Stimulated activated naive CD8-positive, alpha-beta T cell treated with anti-CD3 and anti-CD28 coated beads, Interleukin-15, Interleukin-2, amounts not matched to agents 100 ng/mL and 50 ng/mL, for 24 hours (primary cell): ENCODE data around the gene CCDC159.
"Not testable (repeated sequence)": the region's sequence is repeated elsewhere in the genome, so short reads cannot be mapped to it uniquely, and the experiment has no call there.

ENCODE experiments used
- H3K27ac Mint-ChIP-seq: one replicate; pipeline ENCODE4 v1.8.0; 2021; ENCODE audit warnings: mild to moderate bottlenecking, mixed read lengths
- H3K27me3 Mint-ChIP-seq: one replicate; pipeline ENCODE4 v1.8.0; 2021; ENCODE audit warnings: mixed read lengths
- H3K36me3 Mint-ChIP-seq: one replicate; pipeline ENCODE4 v1.8.0; 2021; ENCODE audit warnings: low read depth, mixed read lengths
- H3K4me1 Mint-ChIP-seq: one replicate; pipeline ENCODE4 v1.8.0; 2021; ENCODE audit warnings: low read depth, mixed read lengths
- H3K4me3 Mint-ChIP-seq: one replicate; pipeline ENCODE4 v1.8.0; 2021; ENCODE audit warnings: mild to moderate bottlenecking, mixed read lengths
- H3K9me3 Mint-ChIP-seq: one replicate; pipeline ENCODE4 v1.8.0; 2021; ENCODE audit warnings: mixed read lengths

Gene CCDC159

DNA sequence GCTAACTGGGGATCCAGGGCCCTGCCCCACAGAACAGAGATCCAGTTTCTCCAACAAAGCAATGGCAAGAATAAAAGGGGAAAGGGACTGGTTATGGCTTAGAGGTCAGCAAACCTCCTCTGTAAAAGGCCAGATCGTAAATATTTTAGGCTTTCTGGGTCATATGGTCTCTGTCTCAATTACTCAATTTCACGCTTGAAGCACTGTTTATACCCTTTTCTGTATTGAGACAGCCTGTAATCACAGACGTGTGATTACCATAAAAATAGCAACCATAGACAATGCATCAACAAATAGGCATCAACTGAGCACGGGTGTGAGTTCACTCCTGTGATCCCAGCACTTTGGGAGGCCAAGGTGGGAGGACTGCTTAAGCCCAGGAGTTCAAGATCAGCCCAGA is 16.2 kb upstream of the CCDC159 start:
- H3K4me1 Mint-ChIP-seq: no peaks in the 10 kb centered on the region
- H3K9me3 Mint-ChIP-seq: no peaks in the 10 kb centered on the region

DNA sequence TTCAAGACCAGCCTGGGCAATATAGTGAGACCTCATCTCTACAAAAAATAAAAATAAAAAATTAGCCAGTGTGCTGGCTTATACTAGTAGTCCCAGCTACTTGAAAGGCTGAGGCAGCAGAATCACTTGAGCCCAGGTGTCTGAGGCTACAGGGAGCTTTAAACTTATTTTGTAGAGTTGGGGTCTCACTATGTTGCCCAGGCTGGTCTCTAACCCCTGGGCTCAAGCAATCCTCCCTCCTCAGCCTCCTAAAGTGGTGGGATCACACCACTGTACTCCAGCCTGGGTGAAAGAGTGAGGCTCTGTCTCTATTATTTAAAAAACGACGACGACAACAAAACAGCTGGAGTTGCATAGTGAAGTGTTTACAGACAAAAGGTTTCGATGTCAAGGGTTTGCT is 14.8 kb upstream of the CCDC159 start:
- Mint-ChIP-seq H3K36me3 (peaks cover 9% of the 10 kb centered on the region), H3K4me3 (no peak overlapping the region), H3K27me3 (no peaks in the 10 kb centered on the region), H3K4me1 (no peaks in the 10 kb centered on the region), H3K9me3 (no peaks in the 10 kb centered on the region), H3K27ac (no peak overlapping the region)

More for the DNA sequence above, 16.2 kb upstream of the CCDC159 start:
- Mint-ChIP-seq H3K4me3 (no peak overlapping the region), H3K27me3 (no peaks in the 10 kb centered on the region), H3K27ac (no peak overlapping the region), H3K36me3 (peaks cover 4% of the 10 kb centered on the region)

DNA sequence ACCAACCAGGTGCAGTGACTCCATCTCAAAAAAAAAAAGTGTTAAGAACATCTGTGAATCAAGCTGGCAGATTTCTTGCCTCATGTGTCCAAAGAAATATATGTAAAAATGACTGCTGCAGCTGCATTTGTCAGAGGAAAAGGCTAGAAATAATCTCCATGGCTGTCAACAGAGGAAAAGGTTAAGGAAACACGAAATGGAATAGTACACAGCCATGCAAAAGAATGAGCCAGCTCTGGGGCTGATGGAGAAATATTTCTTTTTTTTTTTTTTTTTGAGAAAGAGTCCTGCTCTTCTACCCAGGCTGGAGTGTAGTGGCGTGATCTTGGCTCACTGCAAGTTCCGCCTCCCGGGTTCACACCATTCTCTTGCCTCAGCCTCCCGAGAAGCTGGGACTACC is 13.5 kb upstream of the CCDC159 start:
- H3K36me3 Mint-ChIP-seq: peaks cover 9% of the 10 kb centered on the region
- no peak overlapping the region for H3K27ac Mint-ChIP-seq
- peaks cover 7% of the 10 kb centered on the region for H3K4me1 Mint-ChIP-seq
- H3K27me3 Mint-ChIP-seq: no peaks in the 10 kb centered on the region
- no peak overlapping the region for H3K4me3 Mint-ChIP-seq
- H3K9me3 Mint-ChIP-seq: no peaks in the 10 kb centered on the region

DNA sequence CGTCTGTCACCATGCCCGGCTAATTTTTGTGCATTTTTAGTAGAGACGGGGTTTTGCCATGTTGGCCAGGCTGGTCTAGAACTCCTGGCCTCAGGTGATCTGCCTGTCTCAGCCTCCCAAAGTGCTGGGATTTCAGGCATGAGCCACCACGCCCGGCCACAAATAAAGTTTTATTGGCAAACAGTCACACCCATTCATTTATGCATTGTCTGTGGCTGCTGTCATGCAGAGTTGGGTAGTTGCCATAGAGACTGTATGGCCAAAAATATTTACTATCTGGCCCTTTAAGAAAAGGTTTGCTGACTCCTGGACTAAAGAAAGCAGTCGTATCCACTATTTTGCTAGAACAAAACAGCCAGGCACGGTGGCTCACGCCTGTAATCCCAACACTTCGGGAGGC is 12.5 kb upstream of the CCDC159 start:
- H3K4me3 Mint-ChIP-seq, H3K9me3 Mint-ChIP-seq, H3K27me3 Mint-ChIP-seq, H3K36me3 Mint-ChIP-seq, H3K27ac Mint-ChIP-seq: not testable (repeated sequence)
- H3K4me1 Mint-ChIP-seq: peaks cover 15% of the 10 kb centered on the region

- no peaks in the 10 kb centered on the region for H3K9me3 Mint-ChIP-seq
- H3K27ac Mint-ChIP-seq: no peak overlapping the region
- no peak overlapping the region for H3K4me3 Mint-ChIP-seq
- H3K4me1 Mint-ChIP-seq: peaks cover 25% of the 10 kb centered on the region
- no peaks in the 10 kb centered on the region for H3K27me3 Mint-ChIP-seq
- H3K36me3 Mint-ChIP-seq: peaks cover 9% of the 10 kb centered on the region
These were observed 10.7 kb upstream of the CCDC159 start for GRCh38 chr19:11335449-11336146.

DNA sequence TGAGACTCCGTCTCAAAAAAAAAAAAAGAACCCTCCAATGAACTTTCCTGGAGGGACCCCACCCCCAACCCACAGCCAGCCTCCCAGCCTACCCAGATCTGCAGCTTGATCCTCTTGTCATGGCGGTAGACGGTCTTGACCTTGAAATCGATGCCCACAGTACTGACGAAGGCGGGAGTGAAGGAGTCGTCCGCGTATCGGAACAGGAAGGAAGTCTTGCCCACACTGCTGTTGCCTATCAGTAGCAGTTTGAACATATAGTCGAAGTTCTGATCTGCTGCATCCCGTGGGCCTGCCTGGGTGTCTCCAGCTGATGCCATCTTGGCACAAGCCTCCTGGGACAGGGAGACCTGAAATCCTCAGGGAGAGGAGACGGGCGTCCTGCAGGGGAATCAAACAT is 9.2 kb upstream of the CCDC159 start:
- Mint-ChIP-seq H3K36me3 (peaks cover 9% of the 10 kb centered on the region), H3K27me3 (no peaks in the 10 kb centered on the region), H3K9me3 (no peaks in the 10 kb centered on the region), H3K4me3 (no peak overlapping the region), H3K4me1 (peaks cover 25% of the 10 kb centered on the region), H3K27ac (no peak overlapping the region)

DNA sequence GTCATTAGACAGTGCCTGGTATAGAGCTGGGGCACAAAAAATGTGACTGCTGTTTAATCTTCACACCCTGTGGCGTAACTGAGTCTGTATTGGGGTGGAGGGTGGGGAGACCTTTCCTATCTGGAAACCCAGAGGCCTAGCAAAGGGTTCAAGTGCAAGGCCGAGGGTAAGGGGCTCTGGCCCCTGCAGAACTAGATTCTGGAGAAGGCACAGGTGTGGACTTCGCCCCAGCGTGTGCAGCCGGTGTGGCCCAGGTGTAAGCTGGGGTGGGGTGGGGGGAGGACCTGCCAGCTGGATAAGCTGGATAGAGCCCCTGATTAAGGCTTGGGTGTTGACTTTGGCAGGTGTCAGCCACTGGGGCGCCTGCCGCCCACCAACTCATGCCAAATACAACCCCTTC is 8.2 kb upstream of the CCDC159 start:
- H3K36me3 Mint-ChIP-seq: peaks cover 9% of the 10 kb centered on the region
- H3K27me3 Mint-ChIP-seq: no peaks in the 10 kb centered on the region
- H3K27ac Mint-ChIP-seq: no peak overlapping the region
- no peaks in the 10 kb centered on the region for H3K9me3 Mint-ChIP-seq
- H3K4me3 Mint-ChIP-seq: no peak overlapping the region
- peaks cover 25% of the 10 kb centered on the region for H3K4me1 Mint-ChIP-seq

DNA sequence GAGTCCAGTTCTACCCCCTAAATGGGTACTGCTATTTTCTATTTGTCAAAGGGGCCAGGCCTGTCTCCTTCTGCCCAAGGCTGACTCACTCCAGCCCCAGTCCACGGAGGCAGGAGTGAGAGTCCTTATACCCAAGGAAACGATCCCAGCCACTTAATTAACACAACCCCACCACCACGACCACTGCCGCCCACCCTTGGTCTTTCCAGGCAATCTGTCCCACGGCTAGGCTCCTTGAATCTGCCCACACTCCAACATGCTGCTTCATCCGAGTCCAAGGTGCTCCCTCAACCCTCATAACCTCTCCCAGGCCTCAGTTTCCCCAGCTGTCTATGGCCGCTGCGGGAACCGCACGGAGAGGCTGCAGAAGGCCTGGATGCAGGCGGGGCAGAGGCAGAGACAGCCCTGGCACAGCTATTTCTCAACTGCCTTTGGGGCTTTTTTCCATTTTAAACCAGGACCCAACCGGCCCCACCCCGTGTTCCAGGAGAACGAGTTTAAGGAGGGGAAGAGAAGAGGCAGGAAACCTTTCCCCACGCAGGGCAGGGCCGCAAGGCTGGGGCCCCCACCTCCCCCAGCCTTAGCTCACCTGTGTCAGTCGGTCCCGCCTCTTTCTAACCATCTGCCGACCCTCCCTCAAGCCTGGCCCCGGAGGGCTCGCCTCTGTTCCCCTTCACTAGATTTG is 7.6 kb upstream of the CCDC159 start:
- Mint-ChIP-seq H3K4me1 (peaks cover 25% of the 10 kb centered on the region), H3K36me3 (peaks cover 5% of the 10 kb centered on the region), H3K27ac (no peak overlapping the region), H3K9me3 (no peaks in the 10 kb centered on the region), H3K4me3 (peak overlapping the region; percentile 76), H3K27me3 (no peaks in the 10 kb centered on the region)

GRCh38 chr19:11339254-11340098 is 6.8 kb upstream of the CCDC159 start, which contains the start of gene RAB3D:
TSS of gene RAB3D (minus strand) at chr19:11339657. CDS start at chr19:11337399, 2,258 bp downstream.
- no peak within 1 kb of the TSS for H3K27ac Mint-ChIP-seq
- H3K27me3 Mint-ChIP-seq: no peaks in the 10 kb centered on the region
- peaks cover 5% of the 10 kb centered on the region for H3K36me3 Mint-ChIP-seq

GRCh38 chr19:11340099-11340467 is 6.2 kb upstream of the CCDC159 start:
- not testable (repeated sequence) for H3K27me3 Mint-ChIP-seq

More at GRCh38 chr19:11339254-11340098, 6.8 kb upstream of the CCDC159 start, which contains the start of gene RAB3D:
- no peaks in the 10 kb centered on the region for H3K9me3 Mint-ChIP-seq
- H3K4me1 Mint-ChIP-seq: peaks cover 29% of the 10 kb centered on the region
- peak within 1 kb of the TSS; percentile 76 for H3K4me3 Mint-ChIP-seq

GRCh38 chr19:11342429-11342828 is 3.9 kb upstream of the CCDC159 start:
- H3K4me3 Mint-ChIP-seq: no peak overlapping the region
- no peaks in the 10 kb centered on the region for H3K27me3 Mint-ChIP-seq
- H3K9me3 Mint-ChIP-seq: no peaks in the 10 kb centered on the region
- peaks cover 49% of the 10 kb centered on the region for H3K4me1 Mint-ChIP-seq
- H3K27ac Mint-ChIP-seq: no peak overlapping the region
- no peaks in the 10 kb centered on the region for H3K36me3 Mint-ChIP-seq

More at GRCh38 chr19:11340099-11340467, 6.2 kb upstream of the CCDC159 start:
- not testable (repeated sequence) for H3K36me3 Mint-ChIP-seq, H3K27ac Mint-ChIP-seq, H3K9me3 Mint-ChIP-seq
- H3K4me3 Mint-ChIP-seq: peak overlapping the region; percentile 76
- H3K4me1 Mint-ChIP-seq: peaks cover 31% of the 10 kb centered on the region

- H3K4me1 Mint-ChIP-seq: peaks cover 32% of the 10 kb centered on the region
- no peaks in the 10 kb centered on the region for H3K36me3 Mint-ChIP-seq
- peaks cover 7% of the 10 kb centered on the region for H3K9me3 Mint-ChIP-seq
- peak overlapping the region; percentile 90 for H3K27ac Mint-ChIP-seq
- peak overlapping the region; percentile 96 for H3K4me3 Mint-ChIP-seq
- H3K27me3 Mint-ChIP-seq: no peaks in the 10 kb centered on the region
These were observed 1.1 kb upstream of the CCDC159 start for GRCh38 chr19:11345122-11345803.

DNA sequence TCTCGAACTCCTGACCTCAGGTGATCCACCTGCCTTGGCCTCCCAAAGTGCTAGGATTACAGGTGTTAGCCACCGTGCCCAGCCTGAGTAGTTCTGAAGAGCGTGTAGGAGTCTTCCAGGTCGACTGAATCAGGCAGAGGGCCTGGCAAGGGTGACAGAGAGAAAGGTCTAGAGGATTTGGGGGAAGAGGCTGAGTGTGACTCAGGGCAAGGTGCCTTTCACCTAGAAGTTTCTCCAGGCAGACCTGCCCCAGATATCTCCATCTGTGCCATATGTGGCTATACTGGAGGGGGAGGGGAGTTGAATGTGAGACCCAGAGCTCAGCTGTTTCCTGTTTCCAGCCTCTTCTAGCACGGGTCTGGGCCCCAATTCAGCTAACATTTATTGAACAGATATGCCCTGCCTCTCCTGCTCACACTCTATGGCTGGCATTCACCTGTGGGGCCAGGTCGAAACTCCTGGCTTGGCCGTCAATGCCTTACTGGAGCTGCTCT is 1.3 kb downstream of the CCDC159 start:
- Mint-ChIP-seq H3K9me3 (peaks cover 7% of the 10 kb centered on the region), H3K27ac (no peak overlapping the region), H3K4me1 (peaks cover 32% of the 10 kb centered on the region)

DNA sequence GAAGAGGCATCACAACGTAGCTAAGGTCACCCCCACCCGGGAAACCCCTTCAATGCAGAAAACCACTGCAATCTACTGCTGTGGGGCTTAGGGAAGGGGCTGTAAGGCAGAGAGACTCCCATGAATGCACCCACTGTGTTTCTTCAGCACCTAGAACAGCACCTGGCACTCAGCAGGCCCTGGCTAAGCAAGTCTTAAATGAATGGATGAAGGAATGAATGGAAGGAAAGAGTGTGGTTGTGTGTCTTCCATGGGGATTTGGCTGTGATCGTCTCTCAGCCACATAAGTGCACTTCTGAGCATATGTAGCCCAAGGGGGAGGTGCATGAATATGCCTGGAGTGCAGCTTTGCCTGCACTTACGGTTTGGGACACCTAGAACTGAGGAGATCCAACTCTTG is 2.9 kb downstream of the CCDC159 start:
- Mint-ChIP-seq H3K27ac (no peak overlapping the region), H3K27me3 (no peaks in the 10 kb centered on the region), H3K4me1 (peaks cover 31% of the 10 kb centered on the region), H3K9me3 (peaks cover 7% of the 10 kb centered on the region), H3K4me3 (no peak overlapping the region), H3K36me3 (no peaks in the 10 kb centered on the region)

More for the DNA sequence above, 1.3 kb downstream of the CCDC159 start:
- Mint-ChIP-seq H3K4me3 (peak overlapping the region; percentile 96), H3K27me3 (no peaks in the 10 kb centered on the region), H3K36me3 (no peaks in the 10 kb centered on the region)
